ENCODE results near the gene CBARP.
"Not testable (repeated sequence)": the region's sequence is repeated elsewhere in the genome, so short reads cannot be mapped to it uniquely, and the experiment has no call there.

The CBARP gene

DNA sequence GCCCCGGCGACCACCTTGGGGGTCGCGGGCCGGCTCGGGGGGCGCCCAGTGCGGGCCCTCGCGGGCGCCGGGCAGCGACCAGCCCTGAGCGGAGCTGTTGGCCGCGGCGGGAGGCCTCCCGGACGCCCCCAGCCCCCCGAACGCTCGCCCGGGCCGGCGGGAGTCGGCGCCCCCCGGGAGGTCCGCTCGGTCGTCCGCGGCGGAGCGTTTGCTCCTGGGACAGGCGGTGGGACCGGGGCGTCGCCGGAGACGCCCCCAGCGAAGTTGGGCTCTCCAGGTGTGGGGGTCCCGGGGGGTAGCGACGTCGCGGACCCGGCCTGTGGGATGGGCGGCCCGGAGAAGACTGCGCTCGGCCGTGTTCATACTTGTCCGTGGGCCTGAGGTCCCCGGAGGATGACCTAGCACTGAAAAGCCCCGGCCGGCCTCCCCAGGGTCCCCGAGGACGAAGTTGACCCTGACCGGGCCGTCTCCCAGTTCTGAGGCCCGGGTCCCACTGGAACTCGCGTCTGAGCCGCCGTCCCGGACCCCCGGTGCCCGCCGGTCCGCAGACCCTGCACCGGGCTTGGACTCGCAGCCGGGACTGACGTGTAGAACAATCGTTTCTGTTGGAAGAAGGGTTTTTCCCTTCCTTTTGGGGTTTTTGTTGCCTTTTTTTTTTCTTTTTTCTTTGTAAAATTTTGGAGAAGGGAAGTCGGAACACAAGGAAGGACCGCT lies 31.5 kb downstream of the CBARP start:
- DNase-seq = no peak

DNA sequence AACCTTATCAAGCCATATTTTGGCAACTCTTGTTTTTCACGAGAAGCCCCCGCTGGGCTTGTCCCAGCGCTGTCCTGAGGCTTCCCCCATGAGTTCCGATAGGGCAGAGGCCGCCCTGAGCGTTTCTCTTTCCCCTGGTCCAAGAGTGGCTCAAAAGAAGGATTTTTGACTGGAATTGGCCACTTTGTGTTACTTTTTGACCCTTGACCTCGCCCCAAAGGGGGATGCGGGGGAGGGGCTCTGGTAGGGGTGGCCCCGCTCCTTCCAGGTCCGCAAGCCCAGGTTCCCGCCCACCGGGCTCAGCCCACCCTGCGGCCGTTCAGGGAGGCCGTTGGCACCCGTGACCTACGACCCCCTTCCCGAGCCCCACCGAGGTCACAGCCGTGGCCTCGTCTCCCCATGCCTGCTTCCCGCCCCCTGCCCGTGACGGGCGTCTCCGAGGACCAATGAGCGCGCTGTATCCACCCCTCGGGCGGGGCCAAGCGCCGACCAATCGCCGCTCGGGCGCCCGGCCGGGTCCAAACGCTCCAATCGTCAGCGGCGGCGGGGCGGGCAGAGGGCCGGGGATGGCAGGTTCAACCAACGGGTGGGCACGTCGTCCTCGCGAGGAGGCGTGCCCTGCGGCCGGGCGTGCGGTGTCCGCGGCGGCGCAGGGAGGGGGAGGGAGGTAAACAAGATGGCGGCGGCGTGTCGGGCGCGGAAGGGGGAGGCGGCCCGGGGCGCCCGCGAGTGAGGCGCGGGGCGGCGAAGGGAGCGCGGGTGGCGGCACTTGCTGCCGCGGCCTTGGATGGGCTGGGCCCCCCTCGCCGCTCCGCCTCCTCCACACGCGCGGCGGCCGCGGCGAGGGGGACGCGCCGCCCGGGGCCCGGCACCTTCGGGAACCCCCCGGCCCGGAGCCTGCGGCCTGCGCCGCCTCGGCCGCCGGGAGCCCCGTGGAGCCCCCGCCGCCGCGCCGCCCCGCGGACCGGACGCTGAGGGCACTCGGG lies 32.4 kb downstream of the CBARP start, which contains the start of gene STK11:
TSS of gene STK11 (plus strand) at position 665 of the 986 bp plus-strand sequence. CDS start 1,136 bp downstream, outside the sequence.
- DNase-seq = peak; percentile 100

DNA sequence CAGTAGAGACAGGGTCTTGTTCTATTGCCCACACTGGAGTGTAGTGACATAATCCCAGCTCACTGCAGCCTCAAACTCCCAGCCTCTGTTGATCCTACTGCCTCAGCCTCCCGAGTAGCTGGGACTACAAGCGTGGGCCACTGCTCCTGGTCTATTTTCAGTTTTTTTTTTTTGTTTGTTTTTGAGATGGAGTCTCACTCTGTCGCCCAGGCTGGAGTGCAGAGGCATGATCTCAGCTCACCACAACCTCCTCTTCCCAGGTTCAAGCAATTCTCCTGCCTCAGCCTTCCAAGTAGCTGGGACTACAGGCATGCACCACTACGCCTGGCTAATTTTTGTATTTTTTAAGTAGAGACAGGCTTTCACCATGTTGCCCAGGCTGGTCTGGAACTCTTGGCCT lies 37.2 kb downstream of the CBARP start:
- DNase-seq = not testable (repeated sequence)

DNA sequence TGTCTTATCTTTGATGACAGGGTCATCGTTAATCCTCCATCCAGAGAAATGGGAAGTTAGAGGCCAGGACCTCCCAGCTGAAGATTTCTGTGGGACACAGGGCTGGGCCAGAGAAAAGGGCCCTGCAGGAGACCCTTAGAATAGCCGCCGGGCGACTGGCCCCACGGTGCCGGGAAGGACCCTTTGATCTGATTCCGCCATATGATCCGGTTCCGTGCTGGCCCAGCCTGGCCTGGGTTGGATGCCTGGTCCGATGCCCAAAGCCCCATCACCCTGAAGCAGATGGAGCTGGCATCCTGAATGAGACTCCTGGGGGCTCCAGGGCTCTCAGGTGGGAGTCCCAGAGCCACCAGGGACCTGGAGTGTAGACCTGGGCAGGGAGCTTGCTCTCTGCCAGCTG lies 38.3 kb downstream of the CBARP start:
- no peak for DNase-seq

DNA sequence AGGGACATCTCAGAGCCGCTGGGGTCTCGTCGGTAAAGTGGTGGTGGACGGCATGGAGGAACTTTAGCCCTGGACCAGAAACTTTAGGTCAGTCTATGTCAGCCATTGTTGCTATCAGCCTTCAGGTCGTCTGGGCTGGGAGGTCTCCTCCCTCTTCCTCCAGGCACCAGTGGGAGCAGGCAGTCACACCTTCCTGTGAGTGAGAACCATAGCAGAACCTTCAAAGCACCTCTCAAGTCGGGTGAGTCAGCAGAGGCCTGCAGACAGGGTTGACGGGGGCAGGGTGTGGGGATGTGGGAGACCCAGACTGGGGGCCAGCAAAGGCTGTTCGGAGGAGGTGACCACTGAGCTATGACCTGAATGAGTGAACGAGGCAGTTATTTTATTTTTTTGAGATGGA lies 48.4 kb downstream of the CBARP start:
- peak; percentile 73 for DNase-seq

DNA sequence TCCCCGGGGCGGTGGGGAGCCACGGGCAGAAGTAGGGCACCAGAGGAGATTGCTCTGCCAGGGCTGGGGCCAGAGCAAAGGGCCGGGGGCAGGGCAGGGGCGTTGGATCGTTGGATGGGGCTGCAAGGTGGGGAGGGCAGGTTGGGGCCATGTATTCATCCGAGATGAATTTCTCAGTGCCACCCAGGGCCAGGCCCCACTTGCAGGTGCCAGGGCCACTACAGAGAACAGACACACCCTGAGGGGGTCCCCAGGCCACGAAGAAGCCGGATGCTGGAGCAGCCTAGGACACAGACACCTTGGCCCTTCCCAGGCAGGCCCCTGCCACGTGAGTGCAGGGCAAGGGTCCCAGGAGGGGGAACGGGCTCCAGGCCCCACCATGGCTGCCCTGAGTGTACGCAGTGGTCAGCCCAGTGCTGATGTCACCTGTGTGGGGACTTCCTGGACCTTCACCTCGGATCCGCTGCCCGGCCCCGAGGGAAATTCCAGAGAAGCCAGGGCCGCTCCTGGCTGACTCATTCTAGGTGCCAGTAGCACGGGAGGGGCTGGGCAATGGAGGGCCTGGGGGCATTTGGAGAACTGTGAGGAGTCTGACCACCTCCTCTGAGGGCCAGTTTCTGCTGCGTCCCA lies 54.1 kb downstream of the CBARP start:
- no peak for DNase-seq

DNA sequence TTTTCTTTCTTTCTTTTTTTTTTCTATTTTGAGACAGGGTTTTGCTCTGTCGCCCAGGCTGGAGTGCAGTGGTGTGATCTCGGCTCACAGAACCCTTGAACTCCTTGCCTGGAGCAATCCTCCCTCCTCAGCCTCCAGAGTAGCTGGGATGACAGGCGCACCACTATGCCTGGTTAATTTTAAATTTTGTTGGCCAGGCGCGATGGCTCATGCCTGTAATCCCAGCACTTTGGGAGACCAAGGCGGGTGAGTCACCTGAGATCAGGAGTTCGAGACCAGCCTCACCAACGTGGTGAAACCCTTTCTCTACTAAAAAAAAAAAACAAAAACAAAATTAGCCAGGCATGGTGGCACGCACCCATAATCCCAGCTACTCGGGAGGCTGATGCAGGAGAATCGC lies 55.1 kb downstream of the CBARP start:
- DNase-seq = no peak

DNA sequence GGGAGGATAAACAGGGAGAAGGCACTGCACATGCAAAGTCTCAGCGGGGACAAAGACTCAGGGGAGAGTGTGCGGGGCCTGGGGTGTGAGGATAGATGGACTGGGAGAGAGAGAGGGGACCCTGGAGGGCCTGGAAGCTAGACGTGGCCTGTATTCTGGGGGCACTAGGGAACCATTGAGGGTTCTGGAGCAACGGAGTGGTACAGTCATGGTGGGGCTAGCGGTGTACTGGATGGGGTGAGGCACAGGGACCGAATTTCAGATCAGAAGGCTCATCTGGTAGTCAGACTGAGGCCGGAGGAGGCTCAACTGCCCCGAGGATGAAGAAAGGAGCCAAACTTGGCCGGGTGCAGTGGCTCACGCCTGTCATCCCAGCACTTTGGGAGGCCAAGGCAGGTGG lies 55.7 kb downstream of the CBARP start:
- no peak for DNase-seq

DNA sequence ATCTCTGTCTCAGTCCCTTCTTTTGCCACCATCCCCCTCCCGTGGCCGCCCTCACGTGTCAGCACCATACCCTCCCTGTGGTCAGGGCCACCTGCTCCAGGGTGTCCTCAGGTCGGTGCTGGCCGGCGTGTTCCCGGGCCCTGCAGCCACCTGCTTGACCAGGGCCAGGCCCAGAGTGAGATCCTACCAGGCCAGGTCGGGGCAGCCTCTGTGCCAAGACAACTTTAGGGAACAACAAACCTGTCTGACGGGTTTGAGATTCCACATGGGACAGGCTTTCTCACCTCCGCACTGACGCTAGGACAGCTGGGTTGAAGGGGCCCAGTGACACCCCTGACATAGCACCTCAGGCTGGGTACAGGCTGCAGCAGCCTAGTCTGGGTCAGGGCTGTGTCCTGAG lies 56.2 kb downstream of the CBARP start:
- DNase-seq = peak; percentile 52
